ENCODE results near the gene CEBPA.

DNA sequence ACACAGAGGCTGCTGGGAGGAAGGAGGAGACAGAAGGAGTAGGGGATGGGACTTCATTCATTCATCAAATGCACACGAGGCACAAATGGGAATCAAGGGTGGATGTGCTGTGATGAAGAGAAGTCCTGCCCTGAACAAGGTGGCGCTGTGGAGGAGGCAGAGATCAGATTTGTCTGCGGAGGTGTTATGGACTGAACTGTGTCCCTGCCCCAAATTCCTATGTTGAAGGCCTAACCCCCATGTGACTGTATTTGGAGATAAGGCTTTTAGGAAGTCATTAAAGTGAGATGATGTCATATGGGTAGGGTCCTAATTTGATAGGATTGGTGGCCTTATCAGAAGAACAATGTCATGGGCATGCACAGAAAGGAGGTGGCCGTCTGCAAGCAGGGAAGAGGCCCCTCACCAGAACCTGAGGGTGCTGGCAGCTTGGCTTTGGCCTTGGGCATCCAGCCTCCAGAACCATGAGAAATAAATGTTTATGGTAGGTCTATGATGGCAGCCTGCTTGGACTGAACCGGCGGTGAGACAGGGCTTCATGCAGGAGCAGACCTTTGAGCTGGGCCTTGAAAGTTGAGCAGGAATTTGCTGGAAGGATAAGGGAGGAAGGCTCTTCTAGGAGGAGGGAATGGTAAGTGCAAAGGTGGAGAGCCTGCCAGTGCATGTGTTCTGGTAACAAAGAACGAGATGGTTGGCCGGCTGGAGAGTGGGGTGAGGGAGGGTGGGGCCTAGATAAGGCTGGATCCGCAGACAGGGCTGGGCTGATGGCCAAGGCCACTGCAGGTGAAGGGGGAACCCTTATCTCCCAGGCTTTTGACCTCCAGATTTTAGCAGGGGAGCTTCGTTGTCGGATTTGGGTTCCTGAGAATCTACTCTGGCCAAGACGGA is 2.7 kb upstream of the CEBPA start:
- TF ChIP-seq, protein P1, sequence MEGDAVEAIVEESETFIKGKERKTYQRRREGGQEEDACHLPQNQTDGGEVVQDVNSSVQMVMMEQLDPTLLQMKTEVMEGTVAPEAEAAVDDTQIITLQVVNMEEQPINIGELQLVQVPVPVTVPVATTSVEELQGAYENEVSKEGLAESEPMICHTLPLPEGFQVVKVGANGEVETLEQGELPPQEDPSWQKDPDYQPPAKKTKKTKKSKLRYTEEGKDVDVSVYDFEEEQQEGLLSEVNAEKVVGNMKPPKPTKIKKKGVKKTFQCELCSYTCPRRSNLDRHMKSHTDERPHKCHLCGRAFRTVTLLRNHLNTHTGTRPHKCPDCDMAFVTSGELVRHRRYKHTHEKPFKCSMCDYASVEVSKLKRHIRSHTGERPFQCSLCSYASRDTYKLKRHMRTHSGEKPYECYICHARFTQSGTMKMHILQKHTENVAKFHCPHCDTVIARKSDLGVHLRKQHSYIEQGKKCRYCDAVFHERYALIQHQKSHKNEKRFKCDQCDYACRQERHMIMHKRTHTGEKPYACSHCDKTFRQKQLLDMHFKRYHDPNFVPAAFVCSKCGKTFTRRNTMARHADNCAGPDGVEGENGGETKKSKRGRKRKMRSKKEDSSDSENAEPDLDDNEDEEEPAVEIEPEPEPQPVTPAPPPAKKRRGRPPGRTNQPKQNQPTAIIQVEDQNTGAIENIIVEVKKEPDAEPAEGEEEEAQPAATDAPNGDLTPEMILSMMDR (IDR thresholded peaks at IDR 0.05): no peak
- TF ChIP-seq POLR2A (IDR thresholded peaks at IDR 0.05) (no peak), POLR2AphosphoS5 (IDR thresholded peaks at IDR 0.05) (no peak), EP300 (IDR thresholded peaks at IDR 0.05) (no peak)
